Activated CD4-positive, alpha-beta T cell treated with anti-CD3 and anti-CD28 coated beads, Interleukin-10, Interleukin-2, amounts not matched to agents 100 ng/mL and 50 ng/mL, durations not matched to agents 16 hours and 8 hours (primary cell): ENCODE measurements around the gene TJP2.
A peak's percentile ranks its signal among the peaks of the same experiment; 100 is the strongest.
"Not testable (repeated sequence)": the region's sequence is repeated elsewhere in the genome, so short reads cannot be mapped to it uniquely, and the experiment has no call there.

Source experiments
- DNase-seq: peaks from one replicate; pipeline ENCODE4 v3.0.0-alpha.2; 2020

Gene TJP2

GRCh38 chr9:69297300-69297980, 123.4 kb downstream of the TJP2 start:
- no peak for DNase-seq

- DNase-seq, result no peak
These were observed 125.2 kb downstream of the TJP2 start for GRCh38 chr9:69299315-69299714.

GRCh38 chr9:69299826-69300225, 125.7 kb downstream of the TJP2 start:
- no peak for DNase-seq

- DNase-seq, result no peak
These were observed 129.3 kb downstream of the TJP2 start for GRCh38 chr9:69303331-69303730.

- not testable (repeated sequence) for DNase-seq
These were observed 132.9 kb downstream of the TJP2 start for GRCh38 chr9:69306895-69307445.

- no peak for DNase-seq
These were observed 133.5 kb downstream of the TJP2 start for GRCh38 chr9:69307446-69308205.

- no peak for DNase-seq
These were observed 134.3 kb downstream of the TJP2 start for GRCh38 chr9:69308206-69308931.

- no peak for DNase-seq
These were observed 139.1 kb downstream of the TJP2 start for GRCh38 chr9:69313175-69313574.

- no peak for DNase-seq
These were observed 140.5 kb downstream of the TJP2 start for GRCh38 chr9:69314547-69314946.

- no peak for DNase-seq
These were observed 143.0 kb downstream of the TJP2 start for GRCh38 chr9:69317081-69317480.

GRCh38 chr9:69317894-69318293, 143.8 kb downstream of the TJP2 start:
- DNase-seq, result peak; percentile 60

- DNase-seq, result no peak
These were observed 145.4 kb downstream of the TJP2 start for GRCh38 chr9:69319324-69320025.

GRCh38 chr9:69322256-69322655, 148.2 kb downstream of the TJP2 start:
- DNase-seq, result no peak

GRCh38 chr9:69323861-69324260, 149.8 kb downstream of the TJP2 start:
- no peak for DNase-seq
